Ectodermal cell (in vitro differentiated cells): ENCODE measurements around the gene SLC24A3.
"Not testable (repeated sequence)": the region's sequence is repeated elsewhere in the genome, so short reads cannot be mapped to it uniquely, and the experiment has no call there.

Experiments
- H3K27ac ChIP-seq: 2 replicates; pipeline ENCODE4 v1.7.0; 2013; ENCODE audit warnings: mild to moderate bottlenecking, low read depth, low read length; ENCODE audit not compliant: insufficient read depth, poor library complexity, severe bottlenecking
- H3K27me3 ChIP-seq: 2 replicates; pipeline ENCODE4 v1.7.0; 2013; ENCODE audit warnings: mild to moderate bottlenecking, low read length; ENCODE audit not compliant: insufficient read depth, control insufficient read depth, poor library complexity, severe bottlenecking
- H3K36me3 ChIP-seq: one replicate; pipeline ENCODE4 v1.7.0; 2013; ENCODE audit warnings: low read length; ENCODE audit not compliant: control insufficient read depth, insufficient read depth
- H3K4me1 ChIP-seq: one replicate; pipeline ENCODE4 v1.7.0; 2013; ENCODE audit warnings: low read length; ENCODE audit not compliant: control insufficient read depth, insufficient read depth
- H3K4me3 ChIP-seq: 2 replicates; pipeline ENCODE4 v1.7.0; 2013; ENCODE audit warnings: low read depth, low read length, control low read depth; ENCODE audit not compliant: insufficient read depth
- H3K9me3 ChIP-seq: 2 replicates; pipeline ENCODE4 v1.7.0; 2013; ENCODE audit warnings: mild to moderate bottlenecking, low read length, moderate library complexity; ENCODE audit not compliant: control insufficient read depth
- WGBS, 2 experiments: methylation state at CpG; one replicate each; pipeline ENCODE4 v1.1.7; 2013; ENCODE audit warnings: missing lambda C conversion rate in 2 of 2; 5-methylcytosine and 5-hydroxymethylcytosine counted together

SLC24A3 gene

GRCh38 chr20:19621072-19621471 is 408.6 kb downstream of the SLC24A3 start:
- no peaks in the 10 kb centered on the region for H3K36me3 ChIP-seq
- no peak overlapping the region for H3K27ac ChIP-seq
- WGBS, 2 experiments, result 93 to 95% methylated on average over 1 of the region's 1 CpG
- H3K9me3 ChIP-seq, result no peaks in the 10 kb centered on the region
- H3K27me3 ChIP-seq, result no peaks in the 10 kb centered on the region
- peaks cover 11% of the 10 kb centered on the region for H3K4me1 ChIP-seq
- no peak overlapping the region for H3K4me3 ChIP-seq

GRCh38 chr20:19624221-19624965 is 412.0 kb downstream of the SLC24A3 start:
- Histone ChIP-seq H3K36me3 (no peaks in the 10 kb centered on the region), H3K27me3 (no peaks in the 10 kb centered on the region), H3K4me3 (no peak overlapping the region), H3K27ac (no peak overlapping the region), H3K9me3 (no peaks in the 10 kb centered on the region), H3K4me1 (peaks cover 7% of the 10 kb centered on the region)
- WGBS, 2 experiments, result 94 to 95% methylated on average over 3 of the region's 3 CpGs

GRCh38 chr20:19625426-19625825 is 413.0 kb downstream of the SLC24A3 start:
- WGBS, 2 experiments, result 91 to 100% methylated on average over 1 of the region's 1 CpG
- Histone ChIP-seq H3K36me3 (no peaks in the 10 kb centered on the region), H3K27me3 (no peaks in the 10 kb centered on the region), H3K4me1 (peaks cover 3% of the 10 kb centered on the region), H3K27ac (no peak overlapping the region), H3K4me3 (no peak overlapping the region), H3K9me3 (no peaks in the 10 kb centered on the region)

GRCh38 chr20:19626896-19627295 is 414.5 kb downstream of the SLC24A3 start:
- H3K27me3 ChIP-seq, result no peaks in the 10 kb centered on the region
- H3K4me3 ChIP-seq, result no peak overlapping the region
- 87 to 91% methylated on average over 4 to 5 of the region's 5 CpGs for WGBS, 2 experiments
- no peak overlapping the region for H3K27ac ChIP-seq
- H3K9me3 ChIP-seq, result no peaks in the 10 kb centered on the region
- H3K4me1 ChIP-seq, result no peaks in the 10 kb centered on the region
- no peaks in the 10 kb centered on the region for H3K36me3 ChIP-seq

- Histone ChIP-seq H3K27ac (no peak overlapping the region), H3K4me1 (no peaks in the 10 kb centered on the region)
- 0 to 100% methylated on average over 1 of the region's 2 CpGs for WGBS, 2 experiments
Observed at GRCh38 chr20:19628570-19629134, 416.2 kb downstream of the SLC24A3 start.

GRCh38 chr20:19631410-19631809 is 419.0 kb downstream of the SLC24A3 start:
- Histone ChIP-seq H3K36me3 (no peaks in the 10 kb centered on the region), H3K27me3 (no peaks in the 10 kb centered on the region), H3K9me3 (no peaks in the 10 kb centered on the region), H3K4me1 (no peaks in the 10 kb centered on the region), H3K27ac (no peak overlapping the region), H3K4me3 (no peak overlapping the region)
- WGBS, 2 experiments, result 94 to 95% methylated on average over 5 of the region's 5 CpGs

More at GRCh38 chr20:19628570-19629134, 416.2 kb downstream of the SLC24A3 start:
- Histone ChIP-seq H3K4me3 (no peak overlapping the region), H3K9me3 (no peaks in the 10 kb centered on the region), H3K27me3 (no peaks in the 10 kb centered on the region), H3K36me3 (no peaks in the 10 kb centered on the region)

GRCh38 chr20:19633985-19634384 is 421.5 kb downstream of the SLC24A3 start:
- H3K27me3 ChIP-seq, result no peaks in the 10 kb centered on the region
- H3K36me3 ChIP-seq, result no peaks in the 10 kb centered on the region
- WGBS, 2 experiments, result 87 to 100% methylated on average over 2 to 3 of the region's 3 CpGs
- H3K9me3 ChIP-seq, result no peaks in the 10 kb centered on the region
- no peaks in the 10 kb centered on the region for H3K4me1 ChIP-seq
- H3K4me3 ChIP-seq, result no peak overlapping the region
- H3K27ac ChIP-seq, result no peak overlapping the region

GRCh38 chr20:19639471-19640045 is 427.1 kb downstream of the SLC24A3 start:
- not testable (repeated sequence) for H3K4me3 ChIP-seq, H3K27ac ChIP-seq, H3K36me3 ChIP-seq, H3K27me3 ChIP-seq, H3K9me3 ChIP-seq, H3K4me1 ChIP-seq
- 95 to 97% methylated on average over 32 of the region's 32 CpGs for WGBS, 2 experiments

GRCh38 chr20:19642860-19643259 is 430.4 kb downstream of the SLC24A3 start:
- WGBS, 2 experiments, result 88 to 99% methylated on average over 4 of the region's 4 CpGs
- Histone ChIP-seq H3K27me3 (no peaks in the 10 kb centered on the region), H3K9me3 (no peaks in the 10 kb centered on the region), H3K4me3 (no peak overlapping the region), H3K27ac (no peak overlapping the region), H3K36me3 (no peaks in the 10 kb centered on the region), H3K4me1 (no peaks in the 10 kb centered on the region)

- no peaks in the 10 kb centered on the region for H3K27me3 ChIP-seq
- H3K27ac ChIP-seq, result no peak overlapping the region
- no peak overlapping the region for H3K4me3 ChIP-seq
- H3K9me3 ChIP-seq, result no peaks in the 10 kb centered on the region
- H3K4me1 ChIP-seq, result no peaks in the 10 kb centered on the region
- WGBS, 2 experiments, result 77 to 79% methylated on average over 9 of the region's 9 CpGs
- no peaks in the 10 kb centered on the region for H3K36me3 ChIP-seq
Observed at GRCh38 chr20:19644085-19644484, 431.6 kb downstream of the SLC24A3 start.
